ENCODE measurements around the gene UGT1A10.
A peak's percentile ranks its signal among the peaks of the same experiment; 100 is the strongest.

Gene UGT1A10

GRCh38 chr2:233803994-233804393 lies 167.7 kb downstream of the UGT1A10 start:
- no peak for DNase-seq
- H3K36me3 ChIP-seq, result no peaks in the 10 kb centered on the region
- peaks cover 4% of the 10 kb centered on the region for H3K9me3 ChIP-seq (ENCODE audit: severe bottlenecking)
- H3K27ac ChIP-seq, result no peak overlapping the region
- TF ChIP-seq, protein P1, sequence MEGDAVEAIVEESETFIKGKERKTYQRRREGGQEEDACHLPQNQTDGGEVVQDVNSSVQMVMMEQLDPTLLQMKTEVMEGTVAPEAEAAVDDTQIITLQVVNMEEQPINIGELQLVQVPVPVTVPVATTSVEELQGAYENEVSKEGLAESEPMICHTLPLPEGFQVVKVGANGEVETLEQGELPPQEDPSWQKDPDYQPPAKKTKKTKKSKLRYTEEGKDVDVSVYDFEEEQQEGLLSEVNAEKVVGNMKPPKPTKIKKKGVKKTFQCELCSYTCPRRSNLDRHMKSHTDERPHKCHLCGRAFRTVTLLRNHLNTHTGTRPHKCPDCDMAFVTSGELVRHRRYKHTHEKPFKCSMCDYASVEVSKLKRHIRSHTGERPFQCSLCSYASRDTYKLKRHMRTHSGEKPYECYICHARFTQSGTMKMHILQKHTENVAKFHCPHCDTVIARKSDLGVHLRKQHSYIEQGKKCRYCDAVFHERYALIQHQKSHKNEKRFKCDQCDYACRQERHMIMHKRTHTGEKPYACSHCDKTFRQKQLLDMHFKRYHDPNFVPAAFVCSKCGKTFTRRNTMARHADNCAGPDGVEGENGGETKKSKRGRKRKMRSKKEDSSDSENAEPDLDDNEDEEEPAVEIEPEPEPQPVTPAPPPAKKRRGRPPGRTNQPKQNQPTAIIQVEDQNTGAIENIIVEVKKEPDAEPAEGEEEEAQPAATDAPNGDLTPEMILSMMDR (IDR thresholded peaks at IDR 0.05; ENCODE audit: low read depth, low read length), result no peak
- no peaks in the 10 kb centered on the region for H3K27me3 ChIP-seq (ENCODE audit: insufficient read depth, low read depth, severe bottlenecking)
- no peak overlapping the region for H3K4me3 ChIP-seq (ENCODE audit: low read depth, low read length)

DNA sequence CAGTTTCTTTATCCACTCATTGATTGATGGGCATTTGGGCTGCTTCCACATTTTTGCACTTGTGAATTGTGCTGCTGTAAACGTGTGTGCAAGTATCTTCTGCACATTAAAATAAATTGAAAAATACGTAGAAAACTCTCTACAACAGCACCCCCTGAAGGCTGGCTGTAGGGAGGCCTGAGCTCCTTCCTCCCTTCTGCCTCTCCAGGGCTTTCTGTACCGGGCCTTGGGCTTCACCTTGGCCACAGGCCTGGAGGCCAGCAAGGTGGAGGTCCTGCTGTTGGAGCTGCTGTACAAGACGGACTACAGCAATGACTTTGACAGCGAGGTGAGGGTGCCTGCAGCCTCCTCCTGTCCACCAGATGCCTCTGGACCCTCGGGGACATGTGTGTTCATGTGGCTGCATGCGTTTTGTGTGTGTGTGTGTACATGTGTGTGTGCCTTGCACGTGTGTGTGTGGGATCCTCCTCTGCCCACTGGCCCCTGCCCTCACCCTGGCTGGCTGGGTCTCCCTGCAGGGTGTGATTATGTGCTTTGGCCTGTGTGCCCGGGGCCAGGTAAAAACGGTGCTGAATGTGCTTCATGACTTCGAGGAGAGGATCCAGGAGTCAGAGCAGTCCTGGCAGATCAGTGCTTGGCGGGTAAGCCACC lies 171.1 kb downstream of the UGT1A10 start:
- H3K27me3 ChIP-seq (ENCODE audit: insufficient read depth, low read depth, severe bottlenecking), result no peaks in the 10 kb centered on the region
- no peaks in the 10 kb centered on the region for H3K36me3 ChIP-seq
- TF ChIP-seq, protein P1 (IDR thresholded peaks at IDR 0.05; ENCODE audit: low read depth, low read length), result no peak
- no peak overlapping the region for H3K4me3 ChIP-seq (ENCODE audit: low read depth, low read length)
- H3K9me3 ChIP-seq (ENCODE audit: severe bottlenecking), result no peaks in the 10 kb centered on the region
- H3K27ac ChIP-seq, result no peak overlapping the region
- DNase-seq, result peak; percentile 7

DNA sequence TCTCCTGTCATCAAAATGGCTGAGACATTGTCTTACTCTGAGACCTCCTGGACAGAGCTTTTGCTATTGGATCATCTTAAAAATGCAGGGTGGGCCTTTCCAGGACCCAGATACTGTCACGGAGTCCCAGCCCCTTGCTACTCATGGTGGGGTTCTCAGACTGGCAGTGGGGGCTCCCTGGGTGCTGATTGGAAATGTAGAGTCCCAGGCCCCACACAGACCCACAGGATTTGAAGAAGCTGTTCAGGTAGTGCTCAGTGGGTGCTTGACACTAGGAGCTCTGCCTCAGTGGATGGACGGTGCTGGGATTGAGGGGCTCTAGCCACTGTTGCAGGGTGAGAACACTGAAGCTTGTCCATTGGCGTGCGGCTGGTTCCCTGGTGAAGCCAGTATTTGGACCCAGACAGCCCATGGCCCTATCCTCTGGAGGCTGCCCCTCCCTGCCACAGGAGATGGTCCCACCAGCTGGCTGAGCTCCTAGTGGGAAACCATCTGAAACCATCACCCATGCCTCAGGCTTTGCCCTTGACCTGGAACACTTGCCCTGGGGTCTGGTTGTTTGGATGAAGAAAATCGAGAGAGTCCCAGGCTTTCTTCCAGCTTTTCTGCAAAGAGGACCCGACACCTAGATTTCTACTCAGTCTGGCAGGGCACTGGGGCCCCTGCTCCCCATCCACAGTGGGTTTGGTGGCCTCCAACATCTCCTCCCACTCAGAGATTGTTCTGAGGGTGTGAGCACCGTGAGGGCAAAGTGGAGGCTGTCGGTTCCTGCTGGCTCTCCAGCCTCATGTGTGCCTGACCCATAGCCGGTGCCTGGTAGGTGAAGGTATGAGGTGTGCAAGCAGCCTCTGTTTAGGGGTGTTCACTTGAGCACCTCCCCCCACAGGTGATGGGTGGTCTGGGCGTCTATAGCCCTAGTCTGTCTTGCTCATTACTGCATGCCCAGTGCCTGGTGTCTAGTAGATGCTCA lies 172.0 kb downstream of the UGT1A10 start:
- TF ChIP-seq, protein P1 (IDR thresholded peaks at IDR 0.05; ENCODE audit: low read depth, low read length), result no peak
- no peak overlapping the region for H3K27ac ChIP-seq
- no peaks in the 10 kb centered on the region for H3K9me3 ChIP-seq (ENCODE audit: severe bottlenecking)
- peak; percentile 0 for DNase-seq
- H3K27me3 ChIP-seq (ENCODE audit: insufficient read depth, low read depth, severe bottlenecking), result no peaks in the 10 kb centered on the region
- H3K4me3 ChIP-seq (ENCODE audit: low read depth, low read length), result no peak overlapping the region
- H3K36me3 ChIP-seq, result no peaks in the 10 kb centered on the region

DNA sequence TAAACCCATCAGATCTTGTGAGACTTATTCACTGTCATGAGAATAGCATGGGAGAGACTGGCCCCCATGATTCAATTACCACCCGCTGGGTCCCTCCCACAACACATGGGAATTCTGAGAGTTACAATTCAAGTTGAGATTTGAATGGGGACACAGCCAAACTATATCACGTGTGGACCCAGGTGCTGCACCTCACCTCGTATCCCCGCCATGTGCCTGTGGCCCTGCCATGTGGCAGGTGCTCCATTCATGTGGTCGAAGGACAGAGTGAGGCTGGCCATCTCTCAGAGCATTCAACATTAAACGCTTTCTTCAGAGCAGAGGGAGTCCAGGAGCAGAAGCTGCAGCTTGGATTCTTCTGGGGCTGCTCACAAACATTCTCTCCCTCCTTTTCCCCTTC lies 174.1 kb downstream of the UGT1A10 start:
- peak; percentile 2 for DNase-seq
- no peaks in the 10 kb centered on the region for H3K9me3 ChIP-seq (ENCODE audit: severe bottlenecking)
- no peaks in the 10 kb centered on the region for H3K36me3 ChIP-seq
- TF ChIP-seq, protein P1 (IDR thresholded peaks at IDR 0.05; ENCODE audit: low read depth, low read length), result no peak
- H3K4me3 ChIP-seq (ENCODE audit: low read depth, low read length), result no peak overlapping the region
- H3K27me3 ChIP-seq (ENCODE audit: insufficient read depth, low read depth, severe bottlenecking), result no peaks in the 10 kb centered on the region
- H3K27ac ChIP-seq, result no peak overlapping the region

GRCh38 chr2:233811087-233811486 lies 174.8 kb downstream of the UGT1A10 start:
- Histone ChIP-seq H3K4me3 (ENCODE audit: low read depth, low read length) (no peak overlapping the region), H3K27me3 (ENCODE audit: insufficient read depth, low read depth, severe bottlenecking) (no peaks in the 10 kb centered on the region), H3K36me3 (no peaks in the 10 kb centered on the region), H3K27ac (no peak overlapping the region), H3K9me3 (ENCODE audit: severe bottlenecking) (no peaks in the 10 kb centered on the region)
- TF ChIP-seq, protein P1 (IDR thresholded peaks at IDR 0.05; ENCODE audit: low read depth, low read length), result no peak
- peak; percentile 5 for DNase-seq

Measured in WERI-Rb-1 (cell line).